Measurements from ENCODE around the gene CCDC92. TPM values are rescaled to one million over a fixed set of nuclear protein-coding genes. Genes with fewer than 3 reads are reported as not detected.

CCDC92 gene
- total and polyA plus RNA-seq, 2 donors (not counting 1 experiment from before 2014, with no cell fraction given), result 26.6 to 36.2 TPM

GRCh38 chr12:123935956-123936355 lies 36.7 kb downstream of the CCDC92 start:
- ATAC-seq (ENCODE audit: low read depth) (no peak), DNase-seq (no peak)
- Mint-ChIP-seq H3K27ac (no peak overlapping the region), H3K27me3 (no peaks in the 10 kb centered on the region), H3K4me3 (no peak overlapping the region), H3K9me3 (ENCODE audit: insufficient read depth) (no peaks in the 10 kb centered on the region), H3K4me1 (peaks cover 25% of the 10 kb centered on the region)
- H3K27me3 ChIP-seq (replicated peaks in 1 of 4; ENCODE audit: control extremely low read depth in 1 of 4, control insufficient read depth in 3 of 4, insufficient read depth in 4 of 4, low read length in 3 of 4), result no peaks in the 10 kb centered on the region
- H3K4me2 ChIP-seq (replicated peaks; ENCODE audit: low read depth, low read length, poor library complexity, severe bottlenecking), result no peak overlapping the region
- H3K9me3 ChIP-seq (ENCODE audit: control extremely low read depth in 1 of 3, control insufficient read depth in 2 of 3, insufficient read depth in 1 of 3, low read length in 2 of 3), result no peaks in the 10 kb centered on the region
- H3K36me3 ChIP-seq (replicated peaks in 1 of 2; ENCODE audit: control extremely low read depth in 1 of 2, control insufficient read depth in 1 of 2, extremely low read depth in 1 of 2, insufficient read depth in 2 of 2, low read length in 1 of 2), result peaks cover 0 to 15% of the 10 kb centered on the region in 2 experiments
- WGBS (ENCODE audit: insufficient coverage), result 97% methylated on average over 5 of the region's 7 CpGs
- H3K4me1 ChIP-seq (ENCODE audit: control insufficient read depth in 2 of 2, insufficient read depth in 2 of 2, low read length in 2 of 2), result peaks cover 20 to 22% of the 10 kb centered on the region in 2 donors
- intact Hi-C loops (cut with micrococcal nuclease), result no loop called here
- ChIA-PET CTCF (no interaction called here), POLR2A (no interaction called here)
- no peak overlapping the region for H3K27ac ChIP-seq (ENCODE audit: low read length in 2 of 2)
- H4K20me1 ChIP-seq (ENCODE audit: control insufficient read depth, insufficient read depth, low read length, poor library complexity, severe bottlenecking), result no peaks in the 10 kb centered on the region
- H3K4me3 ChIP-seq (ENCODE audit: control extremely low read depth in 1 of 5, extremely low read depth in 1 of 5, insufficient read depth in 1 of 5, low read depth in 2 of 5, low read length in 4 of 5), result no peak overlapping the region
- H2AFZ ChIP-seq (ENCODE audit: insufficient read depth, low read depth, low read length, poor library complexity, severe bottlenecking), result no peak overlapping the region
- no peaks in the 10 kb centered on the region for H3K79me2 ChIP-seq (ENCODE audit: control insufficient read depth, insufficient read depth, low read length)
- no peak for TF ChIP-seq CTCF (IDR thresholded peaks at IDR 0.05)
- TF ChIP-seq EZH2 (IDR thresholded peaks at IDR 0.05; ENCODE audit: borderline replicate concordance, insufficient read depth, low read depth, low read length, poor library complexity, severe bottlenecking), result no peak
- H3K9ac ChIP-seq (ENCODE audit: low read length), result no peak overlapping the region

- Histone ChIP-seq H3K4me3 (ENCODE audit: control extremely low read depth in 1 of 5, extremely low read depth in 1 of 5, insufficient read depth in 1 of 5, low read depth in 2 of 5, low read length in 4 of 5) (no peak overlapping the region), H3K27ac (ENCODE audit: low read length in 2 of 2) (no peak overlapping the region), H2AFZ (ENCODE audit: insufficient read depth, low read depth, low read length, poor library complexity, severe bottlenecking) (no peak overlapping the region), H3K9ac (ENCODE audit: low read length) (no peak overlapping the region), H3K4me1 (ENCODE audit: control insufficient read depth in 2 of 2, insufficient read depth in 2 of 2, low read length in 2 of 2) (peaks cover 20 to 22% of the 10 kb centered on the region in 2 donors), H3K79me2 (ENCODE audit: control insufficient read depth, insufficient read depth, low read length) (no peaks in the 10 kb centered on the region), H3K9me3 (ENCODE audit: control extremely low read depth in 1 of 3, control insufficient read depth in 2 of 3, insufficient read depth in 1 of 3, low read length in 2 of 3) (no peaks in the 10 kb centered on the region), H3K36me3 (replicated peaks in 1 of 2; ENCODE audit: control extremely low read depth in 1 of 2, control insufficient read depth in 1 of 2, extremely low read depth in 1 of 2, insufficient read depth in 2 of 2, low read length in 1 of 2) (peaks cover 0 to 10% of the 10 kb centered on the region in 2 experiments), H3K4me2 (replicated peaks; ENCODE audit: low read depth, low read length, poor library complexity, severe bottlenecking) (no peak overlapping the region), H3K27me3 (replicated peaks in 1 of 4; ENCODE audit: control extremely low read depth in 1 of 4, control insufficient read depth in 3 of 4, insufficient read depth in 4 of 4, low read length in 3 of 4) (no peaks in the 10 kb centered on the region), H4K20me1 (ENCODE audit: control insufficient read depth, insufficient read depth, low read length, poor library complexity, severe bottlenecking) (no peaks in the 10 kb centered on the region)
- no peak for DNase-seq
- ChIA-PET POLR2A (no interaction called here), CTCF (interaction anchor here (1.1 kb wide), 1 partner anchor 9 kb away, joined by 3 read pairs; no protein-coding TSS in a partner anchor)
- Mint-ChIP-seq H3K27me3 (no peaks in the 10 kb centered on the region), H3K4me3 (no peak overlapping the region), H3K4me1 (peaks cover 25% of the 10 kb centered on the region), H3K27ac (no peak overlapping the region), H3K9me3 (ENCODE audit: insufficient read depth) (no peaks in the 10 kb centered on the region)
- no peak for ATAC-seq (ENCODE audit: low read depth)
- TF ChIP-seq CTCF (IDR thresholded peaks at IDR 0.05) (no peak), EZH2 (IDR thresholded peaks at IDR 0.05; ENCODE audit: borderline replicate concordance, insufficient read depth, low read depth, low read length, poor library complexity, severe bottlenecking) (no peak)
- intact Hi-C loops (cut with micrococcal nuclease), result no loop called here
- 85% methylated on average over 8 of the region's 9 CpGs for WGBS (ENCODE audit: insufficient coverage)
Measured at GRCh38 chr12:123934829-123935228, 37.8 kb downstream of the CCDC92 start.
